K562 (cell line): ENCODE measurements around the gene TMEM72.

Experiments used
- POLR2A ChIP-seq: fragments of 450-650 bp; conservative IDR thresholded peaks from 2 replicates; pipeline ENCODE4 v1.6.1; 2016
- SMAD2 ChIP-seq: fragments of 150-350 bp; IDR thresholded peaks from 2 replicates; pipeline ENCODE4 v1.6.1; 2014; ENCODE audit warnings: low read depth, mild to moderate bottlenecking, low read length
- ZNF274 ChIP-seq: IDR thresholded peaks from 2 replicates; pipeline ENCODE4 v1.6.1; 2011; ENCODE audit warnings: low read depth, mild to moderate bottlenecking, low read length, moderate library complexity, borderline replicate concordance
- ZNF311 ChIP-seq: fragments of 250-450 bp; sonication (Bioruptor Pico); IDR thresholded peaks from 2 replicates; pipeline ENCODE4 v1.4.0; 2020; ENCODE audit warnings: mild to moderate bottlenecking, moderate library complexity

- no peak for TF ChIP-seq POLR2A
- TF ChIP-seq ZNF274, result no peak
- no peak for TF ChIP-seq SMAD2
- no peak for TF ChIP-seq ZNF311 (CRISPR knock-in tag)
Observed at GRCh38 chr10:44862006-44862751, 49.0 kb upstream of the TMEM72 start.
